ENCODE measurements around the gene MOK.

Gene MOK

GRCh38 chr14:102220031-102220430 lies 84.9 kb downstream of the MOK start:
- no peak for DNase-seq

- no peak for DNase-seq
Observed at GRCh38 chr14:102219316-102219715, 85.6 kb downstream of the MOK start.

- DNase-seq = no peak
Observed at GRCh38 chr14:102218688-102219087, 86.3 kb downstream of the MOK start.

- DNase-seq = no peak
Observed at GRCh38 chr14:102217987-102218421, 87.0 kb downstream of the MOK start.

GRCh38 chr14:102217399-102217798 lies 87.6 kb downstream of the MOK start:
- DNase-seq = no peak

GRCh38 chr14:102215576-102216250 lies 89.3 kb downstream of the MOK start:
- DNase-seq = peak in 1 of 2 experiments; percentile 18

- DNase-seq = no peak
Observed at GRCh38 chr14:102215071-102215470, 89.9 kb downstream of the MOK start.

GRCh38 chr14:102213984-102214658 lies 90.8 kb downstream of the MOK start:
- no peak for DNase-seq

- DNase-seq = no peak
Observed at GRCh38 chr14:102213470-102213869, 91.5 kb downstream of the MOK start.

- DNase-seq = no peak
Observed at GRCh38 chr14:102212845-102213244, 92.1 kb downstream of the MOK start.

GRCh38 chr14:102212356-102212755 lies 92.6 kb downstream of the MOK start:
- no peak for DNase-seq

GRCh38 chr14:102211240-102211639 lies 93.7 kb downstream of the MOK start:
- no peak for DNase-seq

GRCh38 chr14:102210421-102211042 lies 94.4 kb downstream of the MOK start:
- no peak for DNase-seq

GRCh38 chr14:102209224-102209966 lies 95.6 kb downstream of the MOK start:
- DNase-seq = no peak

- DNase-seq = no peak
Observed at GRCh38 chr14:102208741-102209140, 96.2 kb downstream of the MOK start.

- no peak for DNase-seq
Observed at GRCh38 chr14:102207831-102208365, 97.1 kb downstream of the MOK start.

- no peak for DNase-seq
Observed at GRCh38 chr14:102206918-102207317, 98.0 kb downstream of the MOK start.

- no peak for DNase-seq
Observed at GRCh38 chr14:102205560-102205959, 99.4 kb downstream of the MOK start.

- DNase-seq = no peak
Observed at GRCh38 chr14:102203382-102203781, 101.6 kb downstream of the MOK start.

- DNase-seq = no peak
Observed at GRCh38 chr14:102202944-102203343, 102.0 kb downstream of the MOK start.

- DNase-seq = no peak
Observed at GRCh38 chr14:102201776-102202175, 103.2 kb downstream of the MOK start.

GRCh38 chr14:102201353-102201738 lies 103.6 kb downstream of the MOK start:
- DNase-seq = no peak

- DNase-seq = no peak
Observed at GRCh38 chr14:102200690-102201352, 104.1 kb downstream of the MOK start.
